Lower leg skin (tissue), 4 donors: ENCODE data around the gene NFKB2. TPM values are rescaled to one million over a fixed set of nuclear protein-coding genes. Genes with fewer than 3 reads are reported as not detected.
A peak's percentile ranks its signal among the peaks of the same experiment; 100 is the strongest.

Source experiments
- DNase-seq, 2 donors: peaks; one replicate each; pipeline ENCODE4 v3.0.0-alpha.2; 2019; ENCODE audit warnings: low spot score in 2 of 2
- H3K4me3 ChIP-seq: fragments of 200-600 bp; sonication (generic); 2 replicates; pipeline ENCODE4 v1.5.1; 2017; ENCODE audit warnings: mild to moderate bottlenecking, low read depth; ENCODE audit not compliant: poor library complexity, severe bottlenecking
- CTCF ChIP-seq, 3 donors: fragments of 450-650 bp; IDR thresholded peaks; one replicate each; pipeline ENCODE4 v1.5.1; 2016; ENCODE audit warnings: antibody characterized with exemption in 3 of 3, mild to moderate bottlenecking in 3 of 3, moderate library complexity in 2 of 3
- POLR2A ChIP-seq, 2 donors: fragments of 450-650 bp; IDR thresholded peaks; one replicate each; pipeline ENCODE4 v1.6.1; 2016 to 2017; ENCODE audit warnings: antibody characterized with exemption in 2 of 2, mild to moderate bottlenecking in 1 of 2, moderate library complexity in 1 of 2
- WGBS, 2 donors: methylation state at CpG; one replicate each; pipeline ENCODE4 v1.1.5; 2018; 5-methylcytosine and 5-hydroxymethylcytosine counted together
- intact Hi-C: fragments of 100-400 bp; cut with DNase I; formaldehyde crosslinking; loops from one replicate; pipeline ENCODE4 v1.15.0; 2023; ENCODE audit warnings: low total_unique reads
- total RNA-seq, 4 donors: library from RNA; depleted of rRNA; stranded (reverse); fragments of >200 nt; gene quantifications; one replicate each; pipeline ENCODE4 v1.1.0, GENCODE V29; 2016

Gene NFKB2
- total RNA-seq, 4 donors from 2014 or later: 19.4 to 36.1 (median 20.1) TPM

DNA sequence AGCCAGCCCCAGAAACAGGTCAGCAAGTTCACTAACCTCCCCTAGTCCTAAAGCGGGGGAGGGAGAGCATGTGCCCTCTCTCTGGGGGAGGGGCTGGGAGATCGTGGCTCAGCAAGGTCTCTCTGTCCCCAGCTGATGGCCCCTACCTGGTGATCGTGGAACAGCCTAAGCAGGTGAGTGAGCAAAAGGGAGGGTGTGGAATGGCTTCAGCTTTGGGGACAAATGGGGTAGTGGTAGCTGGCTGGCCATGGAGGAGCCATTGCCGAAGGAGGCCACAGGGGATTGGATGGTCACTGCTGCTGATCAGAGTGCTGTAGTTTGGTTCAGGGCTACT lies 779 bp downstream of the NFKB2 start:
- intact Hi-C loops: loop anchor here (10.0 kb wide), 1 partner anchor 189 kb away; no protein-coding TSS in a partner anchor
- DNase-seq: no peak
- H3K4me3 ChIP-seq: no peak overlapping the region
- TF ChIP-seq POLR2A (IDR thresholded peaks at IDR 0.05) (no peak), CTCF (IDR thresholded peaks at IDR 0.05) (no peak)
- 38 to 49% methylated on average over 4 of the region's 4 CpGs for WGBS, 2 donors

GRCh38 chr10:102396730-102397151 lies 1.2 kb downstream of the NFKB2 start:
- no peak overlapping the region for H3K4me3 ChIP-seq
- intact Hi-C loops: loop anchor here (10.0 kb wide), 1 partner anchor 188 kb away; no protein-coding TSS in a partner anchor
- TF ChIP-seq POLR2A (IDR thresholded peaks at IDR 0.05) (no peak), CTCF (IDR thresholded peaks at IDR 0.05) (no peak)
- 88 to 100% methylated on average over 4 to 12 of the region's 12 CpGs for WGBS, 2 donors
- no peak for DNase-seq

- DNase-seq: no peak
- H3K4me3 ChIP-seq: no peak overlapping the region
- intact Hi-C loops: loop anchor here (10.0 kb wide), 1 partner anchor 187 kb away; no protein-coding TSS in a partner anchor
- TF ChIP-seq POLR2A (IDR thresholded peaks at IDR 0.05): no peak
- no peak for TF ChIP-seq CTCF (IDR thresholded peaks at IDR 0.05)
- 90 to 95% methylated on average over 13 of the region's 14 CpGs for WGBS, 2 donors
Observed at GRCh38 chr10:102397222-102398171, 2.0 kb downstream of the NFKB2 start.

DNA sequence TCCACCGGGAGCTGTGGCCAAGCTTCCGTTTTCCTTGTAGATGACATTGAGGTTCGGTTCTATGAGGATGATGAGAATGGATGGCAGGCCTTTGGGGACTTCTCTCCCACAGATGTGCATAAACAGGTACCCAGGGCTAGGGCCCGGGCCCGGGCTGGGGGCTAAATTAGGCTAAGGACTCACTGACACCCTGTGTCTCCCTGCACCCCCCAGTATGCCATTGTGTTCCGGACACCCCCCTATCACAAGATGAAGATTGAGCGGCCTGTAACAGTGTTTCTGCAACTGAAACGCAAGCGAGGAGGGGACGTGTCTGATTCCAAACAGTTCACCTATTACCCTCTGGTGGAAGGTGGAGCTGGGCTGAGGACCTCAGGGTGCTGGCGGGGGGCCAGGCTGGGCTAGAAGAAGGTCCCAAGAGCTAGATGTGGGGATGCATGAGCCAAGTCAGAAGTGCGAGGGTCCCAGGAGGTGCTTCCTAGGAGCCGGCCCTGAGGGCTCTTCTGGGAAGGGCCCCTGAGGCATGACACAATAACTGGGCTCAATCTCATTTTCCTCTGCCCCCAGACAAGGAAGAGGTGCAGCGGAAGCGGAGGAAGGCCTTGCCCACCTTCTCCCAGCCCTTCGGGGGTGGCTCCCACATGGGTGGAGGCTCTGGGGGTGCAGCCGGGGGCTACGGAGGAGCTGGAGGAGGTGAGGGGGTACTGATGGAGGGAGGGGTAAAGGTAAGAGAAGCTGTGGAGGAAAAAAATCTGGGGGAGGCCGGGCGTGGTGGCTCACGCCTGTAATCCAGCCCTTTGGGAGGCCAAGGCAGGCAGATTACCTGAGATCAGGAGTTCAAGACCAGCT lies 2.9 kb downstream of the NFKB2 start:
- TF ChIP-seq POLR2A (IDR thresholded peaks at IDR 0.05) (no peak), CTCF (IDR thresholded peaks at IDR 0.05) (no peak)
- H3K4me3 ChIP-seq: no peak overlapping the region
- no peak for DNase-seq
- intact Hi-C loops: loop anchor here (10.0 kb wide), 1 partner anchor 186 kb away; no protein-coding TSS in a partner anchor
- WGBS, 2 donors: 81 to 84% methylated on average over 21 of the region's 21 CpGs

GRCh38 chr10:102399217-102400021 lies 3.9 kb downstream of the NFKB2 start:
- DNase-seq: peak; percentile 78 to 97
- H3K4me3 ChIP-seq: peak overlapping the region; percentile 8
- WGBS, 2 donors: 1 to 6% methylated on average over 31 to 58 of the region's 72 CpGs
- intact Hi-C loops: loop anchor here (10.0 kb wide), 1 partner anchor 185 kb away; no protein-coding TSS in a partner anchor
- TF ChIP-seq CTCF (IDR thresholded peaks at IDR 0.05) (peak in 1 of 3 donors; percentile 79), POLR2A (IDR thresholded peaks at IDR 0.05) (no peak)
